NT2/D1 (cell line): ENCODE data around the gene ADAMTS20.

ENCODE experiments used
- SUZ12 ChIP-seq: IDR thresholded peaks from 2 replicates; pipeline ENCODE4 v1.6.1; 2011; ENCODE audit not compliant: insufficient read length, insufficient read depth; ENCODE audit errors: extremely low read depth
- YY1 ChIP-seq: IDR thresholded peaks from 2 replicates; pipeline ENCODE4 v1.6.1; 2011; ENCODE audit not compliant: insufficient read length, insufficient read depth
- ZNF274 ChIP-seq: IDR thresholded peaks from 2 replicates; pipeline ENCODE4 v1.6.1; 2011; ENCODE audit warnings: mild to moderate bottlenecking, low read depth, low read length

- no peak for TF ChIP-seq SUZ12
- TF ChIP-seq ZNF274 = no peak
- TF ChIP-seq YY1 = no peak
These were observed 107.0 kb downstream of the ADAMTS20 start for GRCh38 chr12:43444940-43445564.
